ENCODE data around the gene CHPF. TPM values are rescaled to one million over a fixed set of nuclear protein-coding genes. Genes with fewer than 3 reads are reported as not detected.

CHPF gene
- total RNA-seq, 6 donors from 2014 or later = 41.9 to 125 (median 60.2) TPM

DNA sequence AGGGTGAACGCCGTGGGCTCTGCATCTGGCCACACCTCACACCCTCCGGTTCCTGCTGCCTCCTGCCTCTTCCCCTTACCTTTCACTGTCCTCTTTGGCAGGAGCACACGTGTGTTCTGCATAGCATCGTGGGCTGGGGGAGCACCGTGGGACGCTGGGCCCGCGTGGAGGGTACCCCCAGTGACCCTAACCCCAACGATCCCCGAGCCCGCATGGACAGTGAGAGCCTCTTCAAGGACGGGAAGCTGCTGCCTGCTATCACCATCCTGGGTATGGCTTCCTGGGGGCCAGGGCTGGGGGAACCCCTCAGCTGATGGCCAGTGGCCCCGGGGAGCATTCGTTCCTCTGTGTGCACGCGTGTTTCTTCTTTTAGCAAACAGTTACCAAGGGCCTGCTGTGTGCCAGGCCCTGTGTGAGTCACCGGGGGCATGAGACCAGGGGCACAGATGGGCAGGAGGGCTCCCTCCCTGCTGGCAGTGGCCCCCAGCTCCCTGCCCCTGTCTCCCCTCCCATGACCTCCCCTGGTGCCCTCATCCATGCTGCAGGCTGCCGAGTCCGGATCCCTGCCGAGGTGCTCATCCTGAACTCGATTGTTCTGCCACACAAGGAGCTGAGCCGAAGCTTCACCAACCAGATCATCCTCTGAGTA, 37.3 kb downstream of the CHPF start:
- H3K4me3 ChIP-seq = no peak overlapping the region
- no peak for ATAC-seq (ENCODE audit: low FRiP score in 2 of 2)
- 73 to 91% methylated on average over 8 to 23 of the region's 23 CpGs for WGBS, 2 donors

DNA sequence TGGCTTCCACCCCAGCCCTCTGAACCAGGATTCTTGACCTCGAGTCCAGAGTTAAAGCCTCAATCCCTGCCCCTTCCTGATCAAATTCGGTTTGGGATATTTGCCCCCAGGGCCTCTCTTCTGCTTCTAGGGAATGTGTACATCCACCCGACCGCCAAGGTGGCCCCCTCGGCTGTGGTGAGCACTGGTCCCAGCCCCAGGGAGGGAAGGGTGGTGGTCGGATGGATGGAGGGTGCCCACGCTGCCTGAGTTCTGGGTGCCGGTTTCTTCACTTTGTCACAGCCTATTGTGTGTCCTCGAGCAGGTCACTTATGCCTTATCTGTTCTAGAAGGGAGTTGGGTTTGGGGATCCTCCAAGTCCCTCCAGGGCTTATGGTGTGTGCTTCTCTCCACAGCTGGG, 38.0 kb downstream of the CHPF start:
- ATAC-seq (ENCODE audit: low FRiP score in 2 of 2) = no peak
- Histone ChIP-seq H3K27ac (no peak overlapping the region), H3K36me3 (peaks cover 13 to 53% (median 42%) of the 10 kb centered on the region in 4 donors), H3K9me3 (no peaks in the 10 kb centered on the region), H3K4me1 (peaks cover 15 to 22% (median 16%) of the 10 kb centered on the region in 4 donors), H3K27me3 (peaks cover 0 to 18% (median 2%) of the 10 kb centered on the region in 4 donors), H3K4me3 (no peak overlapping the region)
- 88 to 91% methylated on average over 9 of the region's 9 CpGs for WGBS, 2 donors
- no peak for DNase-seq
- TF ChIP-seq, protein P1, sequence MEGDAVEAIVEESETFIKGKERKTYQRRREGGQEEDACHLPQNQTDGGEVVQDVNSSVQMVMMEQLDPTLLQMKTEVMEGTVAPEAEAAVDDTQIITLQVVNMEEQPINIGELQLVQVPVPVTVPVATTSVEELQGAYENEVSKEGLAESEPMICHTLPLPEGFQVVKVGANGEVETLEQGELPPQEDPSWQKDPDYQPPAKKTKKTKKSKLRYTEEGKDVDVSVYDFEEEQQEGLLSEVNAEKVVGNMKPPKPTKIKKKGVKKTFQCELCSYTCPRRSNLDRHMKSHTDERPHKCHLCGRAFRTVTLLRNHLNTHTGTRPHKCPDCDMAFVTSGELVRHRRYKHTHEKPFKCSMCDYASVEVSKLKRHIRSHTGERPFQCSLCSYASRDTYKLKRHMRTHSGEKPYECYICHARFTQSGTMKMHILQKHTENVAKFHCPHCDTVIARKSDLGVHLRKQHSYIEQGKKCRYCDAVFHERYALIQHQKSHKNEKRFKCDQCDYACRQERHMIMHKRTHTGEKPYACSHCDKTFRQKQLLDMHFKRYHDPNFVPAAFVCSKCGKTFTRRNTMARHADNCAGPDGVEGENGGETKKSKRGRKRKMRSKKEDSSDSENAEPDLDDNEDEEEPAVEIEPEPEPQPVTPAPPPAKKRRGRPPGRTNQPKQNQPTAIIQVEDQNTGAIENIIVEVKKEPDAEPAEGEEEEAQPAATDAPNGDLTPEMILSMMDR (IDR thresholded peaks at IDR 0.05) = no peak
- TF ChIP-seq EP300 (IDR thresholded peaks at IDR 0.05) (no peak), POLR2A (IDR thresholded peaks at IDR 0.05) (no peak)

More for the DNA sequence above, 37.3 kb downstream of the CHPF start:
- DNase-seq = peak in 1 of 2 donors; percentile 65
- peaks cover 15 to 25% (median 16%) of the 10 kb centered on the region in 4 donors for H3K4me1 ChIP-seq
- H3K27me3 ChIP-seq = peaks cover 0 to 25% (median 5%) of the 10 kb centered on the region in 4 donors
- no peak for TF ChIP-seq POLR2A (IDR thresholded peaks at IDR 0.05)
- TF ChIP-seq, protein P1 (IDR thresholded peaks at IDR 0.05) = no peak
- no peak for TF ChIP-seq EP300 (IDR thresholded peaks at IDR 0.05)
- no peak for TF ChIP-seq POLR2AphosphoS5 (IDR thresholded peaks at IDR 0.05)
- peaks cover 13 to 53% (median 42%) of the 10 kb centered on the region in 4 donors for H3K36me3 ChIP-seq
- no peak overlapping the region for H3K27ac ChIP-seq
- H3K9me3 ChIP-seq = no peaks in the 10 kb centered on the region

DNA sequence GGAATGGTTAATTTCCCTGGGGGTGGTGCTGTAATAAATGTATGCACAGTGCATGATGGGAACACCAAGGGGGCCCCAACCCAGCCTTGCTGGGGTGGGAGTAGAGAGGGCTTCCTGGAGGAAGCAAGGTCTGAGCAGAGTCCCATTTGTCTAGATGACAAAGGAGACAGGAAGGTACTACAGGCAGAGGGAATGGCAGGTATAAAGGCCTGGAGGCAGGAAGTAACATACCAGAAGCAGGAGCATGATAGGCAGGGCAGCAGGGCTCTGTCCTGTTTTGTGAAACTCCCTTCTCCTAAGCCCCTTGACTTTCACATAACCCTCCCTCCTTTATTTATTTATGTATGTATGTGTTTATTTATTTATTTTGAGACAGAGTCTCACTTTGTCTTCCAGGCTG, 41.0 kb downstream of the CHPF start:
- Histone ChIP-seq H3K27ac (no peak overlapping the region), H3K27me3 (no peaks in the 10 kb centered on the region), H3K4me3 (no peak overlapping the region), H3K9me3 (no peaks in the 10 kb centered on the region), H3K36me3 (peaks cover 13 to 53% (median 42%) of the 10 kb centered on the region in 4 donors), H3K4me1 (peaks cover 11 to 18% (median 15%) of the 10 kb centered on the region in 4 donors)
- TF ChIP-seq EP300 (IDR thresholded peaks at IDR 0.05) (no peak), POLR2A (IDR thresholded peaks at IDR 0.05) (no peak), POLR2AphosphoS5 (IDR thresholded peaks at IDR 0.05) (no peak)
- TF ChIP-seq, protein P1 (IDR thresholded peaks at IDR 0.05) = no peak
- ATAC-seq (ENCODE audit: low FRiP score in 2 of 2) (no peak), DNase-seq (no peak)

DNA sequence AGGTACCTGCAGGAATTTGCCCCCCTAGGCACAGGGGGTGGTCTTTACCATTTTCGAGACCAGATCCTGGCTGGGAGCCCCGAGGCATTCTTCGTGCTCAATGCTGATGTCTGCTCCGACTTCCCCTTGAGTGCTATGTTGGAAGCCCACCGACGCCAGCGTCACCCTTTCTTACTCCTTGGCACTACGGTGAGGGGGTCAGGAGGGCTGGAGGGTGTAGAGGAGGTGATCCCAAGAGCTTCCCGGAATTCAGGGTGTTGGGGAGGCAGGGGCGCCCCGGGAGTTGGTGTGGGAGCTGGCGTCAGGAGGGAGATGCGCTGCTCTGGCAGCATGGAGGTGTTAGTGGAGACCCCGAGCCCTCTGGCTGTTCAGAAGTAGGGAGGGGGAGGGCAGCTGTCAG, 41.8 kb downstream of the CHPF start:
- 92 to 95% methylated on average over 14 of the region's 14 CpGs for WGBS, 2 donors
- no peak overlapping the region for H3K4me3 ChIP-seq

More for the DNA sequence above, 41.8 kb downstream of the CHPF start:
- ATAC-seq (ENCODE audit: low FRiP score in 2 of 2) = no peak
- TF ChIP-seq POLR2AphosphoS5 (IDR thresholded peaks at IDR 0.05) (no peak), POLR2A (IDR thresholded peaks at IDR 0.05) (no peak)
- TF ChIP-seq, protein P1 (IDR thresholded peaks at IDR 0.05) = no peak
- peaks cover 0 to 5% (median 3%) of the 10 kb centered on the region in 4 donors for H3K27me3 ChIP-seq
- DNase-seq = no peak
- peaks cover 18 to 26% (median 23%) of the 10 kb centered on the region in 4 donors for H3K4me1 ChIP-seq
- peaks cover 13 to 50% (median 40%) of the 10 kb centered on the region in 4 donors for H3K36me3 ChIP-seq
- H3K27ac ChIP-seq = no peak overlapping the region
- H3K9me3 ChIP-seq = no peaks in the 10 kb centered on the region

Measured in upper lobe of left lung (tissue), 6 donors.